ENCODE data around the gene HTR1A.

DNA sequence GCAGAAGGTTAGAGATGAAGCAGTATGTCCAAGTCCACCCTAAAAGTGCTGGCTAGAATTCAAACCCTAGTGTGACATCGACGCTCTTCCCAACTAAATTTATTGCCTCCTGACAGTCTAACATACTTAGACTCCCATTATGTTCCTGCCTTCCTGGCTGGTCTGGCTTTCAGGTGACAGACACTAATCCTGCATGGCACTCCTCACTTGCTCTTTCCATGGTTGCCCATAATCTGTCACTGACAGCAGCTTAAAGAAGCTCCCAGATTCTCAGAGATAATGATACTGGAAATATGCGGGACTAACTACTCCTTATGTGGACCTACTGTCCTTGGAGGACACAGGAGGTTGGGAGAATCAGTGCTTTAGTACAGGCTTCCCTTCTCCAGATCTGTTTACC, 41.7 kb upstream of the HTR1A start:
- TF ChIP-seq POLR2AphosphoS5 (IDR thresholded peaks at IDR 0.05): no peak
- TF ChIP-seq, protein P1, sequence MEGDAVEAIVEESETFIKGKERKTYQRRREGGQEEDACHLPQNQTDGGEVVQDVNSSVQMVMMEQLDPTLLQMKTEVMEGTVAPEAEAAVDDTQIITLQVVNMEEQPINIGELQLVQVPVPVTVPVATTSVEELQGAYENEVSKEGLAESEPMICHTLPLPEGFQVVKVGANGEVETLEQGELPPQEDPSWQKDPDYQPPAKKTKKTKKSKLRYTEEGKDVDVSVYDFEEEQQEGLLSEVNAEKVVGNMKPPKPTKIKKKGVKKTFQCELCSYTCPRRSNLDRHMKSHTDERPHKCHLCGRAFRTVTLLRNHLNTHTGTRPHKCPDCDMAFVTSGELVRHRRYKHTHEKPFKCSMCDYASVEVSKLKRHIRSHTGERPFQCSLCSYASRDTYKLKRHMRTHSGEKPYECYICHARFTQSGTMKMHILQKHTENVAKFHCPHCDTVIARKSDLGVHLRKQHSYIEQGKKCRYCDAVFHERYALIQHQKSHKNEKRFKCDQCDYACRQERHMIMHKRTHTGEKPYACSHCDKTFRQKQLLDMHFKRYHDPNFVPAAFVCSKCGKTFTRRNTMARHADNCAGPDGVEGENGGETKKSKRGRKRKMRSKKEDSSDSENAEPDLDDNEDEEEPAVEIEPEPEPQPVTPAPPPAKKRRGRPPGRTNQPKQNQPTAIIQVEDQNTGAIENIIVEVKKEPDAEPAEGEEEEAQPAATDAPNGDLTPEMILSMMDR (IDR thresholded peaks at IDR 0.05): no peak
